HG03103 (cell line): ENCODE measurements around the gene APC2.
"Not testable (repeated sequence)": the region's sequence is repeated elsewhere in the genome, so short reads cannot be mapped to it uniquely, and the experiment has no call there.

Source experiments
- ATAC-seq: cut with Tn5 transposase; IDR thresholded peaks from one replicate; pipeline ENCODE4 v1.9.1; 2021; ENCODE audit warnings: low read depth; ENCODE audit not compliant: unreplicated experiment

The APC2 gene

DNA sequence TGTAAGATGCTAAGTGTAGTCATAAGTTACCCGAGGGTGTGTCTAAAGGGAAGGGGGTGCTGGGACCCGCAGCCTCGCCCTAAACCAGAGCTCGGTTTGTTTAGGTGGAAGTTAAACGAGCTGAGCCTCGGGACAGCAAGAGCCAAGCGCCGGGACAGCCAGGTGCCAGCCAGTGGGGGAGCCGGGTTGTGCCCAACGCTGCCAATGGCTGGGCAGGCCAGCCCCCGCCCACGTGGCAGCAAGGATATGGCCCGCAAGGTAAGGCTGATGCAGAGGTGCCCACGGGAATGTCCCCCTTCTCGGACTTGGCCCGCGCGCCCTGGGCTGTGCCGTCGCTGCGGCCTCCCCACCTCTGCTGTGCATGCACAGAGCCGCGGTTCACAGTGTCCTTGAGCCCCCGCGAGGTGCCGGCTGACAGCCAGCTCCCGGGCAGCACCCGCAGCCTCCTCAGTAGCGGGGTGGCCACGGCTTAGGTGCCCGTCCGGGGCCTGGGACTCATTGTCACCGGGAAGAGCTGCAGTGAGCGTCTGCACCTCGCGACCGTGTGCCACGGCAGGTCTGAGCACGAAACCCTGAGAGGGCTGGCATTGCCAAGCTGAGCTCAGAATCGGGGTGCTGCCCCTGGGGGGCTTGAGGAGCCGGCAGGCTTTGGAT is 21.1 kb upstream of the APC2 start:
- no peak for ATAC-seq

GRCh38 chr19:1429750-1430149 is 20.2 kb upstream of the APC2 start:
- ATAC-seq, result no peak

- no peak for ATAC-seq
These were observed 19.7 kb upstream of the APC2 start for GRCh38 chr19:1430246-1430645.

GRCh38 chr19:1431759-1432506 is 18.0 kb upstream of the APC2 start:
- ATAC-seq, result no peak

- ATAC-seq, result no peak
These were observed 17.4 kb upstream of the APC2 start for GRCh38 chr19:1432507-1432887.

DNA sequence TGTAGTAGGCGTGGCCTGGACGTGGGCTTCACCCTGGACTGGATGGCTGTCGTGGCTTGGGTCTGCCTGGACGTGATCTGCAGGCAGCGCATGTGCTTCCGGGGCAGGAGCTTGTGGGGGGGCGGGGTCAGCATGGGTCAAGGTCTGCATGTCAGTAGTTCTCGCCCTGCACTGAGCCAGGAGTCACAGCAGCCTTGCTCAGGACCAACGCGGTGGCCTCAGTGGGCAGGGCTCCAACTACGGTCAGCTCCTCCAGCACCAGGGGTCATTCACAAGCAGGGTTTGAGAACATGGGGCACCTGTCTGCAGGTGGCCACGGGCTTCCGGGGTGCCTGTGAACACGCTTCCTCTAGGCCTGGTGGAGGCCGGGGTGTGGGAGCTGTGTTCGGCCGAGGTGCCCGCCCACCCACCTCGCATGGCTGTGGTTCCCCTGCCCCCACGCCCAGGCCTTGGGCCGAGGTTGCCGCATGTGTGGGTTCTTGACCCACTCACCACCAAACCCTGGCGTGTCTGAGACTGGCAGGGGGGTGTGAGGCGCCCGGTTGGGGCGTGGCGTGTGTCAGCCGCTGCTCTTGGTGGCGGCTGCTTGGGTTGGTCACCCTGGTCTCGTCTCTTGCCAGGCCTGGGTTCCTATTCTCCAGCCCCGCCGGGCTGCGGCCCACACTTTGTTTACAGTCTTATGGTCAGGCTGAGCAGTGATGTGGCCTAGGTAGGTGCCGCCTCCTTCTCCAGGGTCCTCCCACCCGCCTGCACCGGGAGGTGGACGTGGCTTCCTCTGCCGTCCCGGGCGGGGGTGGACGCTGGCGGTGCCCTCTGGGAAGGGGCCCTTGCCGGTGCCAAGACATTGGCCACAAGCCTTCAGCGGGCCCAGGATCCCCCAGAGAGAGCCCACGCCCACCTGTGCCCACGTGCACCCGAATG is 16.5 kb upstream of the APC2 start:
- no peak for ATAC-seq

GRCh38 chr19:1434040-1434366 is 15.9 kb upstream of the APC2 start:
- no peak for ATAC-seq

DNA sequence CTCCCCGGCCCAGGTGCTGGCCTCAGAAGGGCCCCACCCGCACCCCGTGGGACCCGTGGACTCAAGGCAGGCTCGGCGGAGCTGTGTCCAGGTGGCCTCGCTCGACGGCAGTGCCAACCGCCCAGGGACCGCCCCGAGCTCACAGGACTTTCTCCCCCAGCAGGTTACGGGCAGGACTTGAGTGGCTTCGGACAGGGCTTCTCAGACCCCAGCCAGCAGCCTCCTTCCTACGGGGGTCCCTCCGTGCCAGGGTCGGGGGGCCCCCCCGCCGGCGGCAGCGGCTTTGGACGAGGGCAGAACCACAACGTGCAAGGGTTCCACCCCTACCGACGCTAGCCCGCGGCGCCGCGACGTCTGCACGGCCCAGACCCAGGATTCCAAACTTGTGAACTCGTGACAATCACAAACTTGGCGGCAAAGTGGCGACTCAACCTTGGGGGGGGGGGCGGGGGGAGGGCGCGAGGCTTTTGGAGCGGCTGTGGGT is 15.3 kb upstream of the APC2 start:
- no peak for ATAC-seq

- ATAC-seq, result no peak
These were observed 14.4 kb upstream of the APC2 start for GRCh38 chr19:1435378-1435989.

GRCh38 chr19:1437609-1438008 is 12.3 kb upstream of the APC2 start:
- ATAC-seq, result no peak

DNA sequence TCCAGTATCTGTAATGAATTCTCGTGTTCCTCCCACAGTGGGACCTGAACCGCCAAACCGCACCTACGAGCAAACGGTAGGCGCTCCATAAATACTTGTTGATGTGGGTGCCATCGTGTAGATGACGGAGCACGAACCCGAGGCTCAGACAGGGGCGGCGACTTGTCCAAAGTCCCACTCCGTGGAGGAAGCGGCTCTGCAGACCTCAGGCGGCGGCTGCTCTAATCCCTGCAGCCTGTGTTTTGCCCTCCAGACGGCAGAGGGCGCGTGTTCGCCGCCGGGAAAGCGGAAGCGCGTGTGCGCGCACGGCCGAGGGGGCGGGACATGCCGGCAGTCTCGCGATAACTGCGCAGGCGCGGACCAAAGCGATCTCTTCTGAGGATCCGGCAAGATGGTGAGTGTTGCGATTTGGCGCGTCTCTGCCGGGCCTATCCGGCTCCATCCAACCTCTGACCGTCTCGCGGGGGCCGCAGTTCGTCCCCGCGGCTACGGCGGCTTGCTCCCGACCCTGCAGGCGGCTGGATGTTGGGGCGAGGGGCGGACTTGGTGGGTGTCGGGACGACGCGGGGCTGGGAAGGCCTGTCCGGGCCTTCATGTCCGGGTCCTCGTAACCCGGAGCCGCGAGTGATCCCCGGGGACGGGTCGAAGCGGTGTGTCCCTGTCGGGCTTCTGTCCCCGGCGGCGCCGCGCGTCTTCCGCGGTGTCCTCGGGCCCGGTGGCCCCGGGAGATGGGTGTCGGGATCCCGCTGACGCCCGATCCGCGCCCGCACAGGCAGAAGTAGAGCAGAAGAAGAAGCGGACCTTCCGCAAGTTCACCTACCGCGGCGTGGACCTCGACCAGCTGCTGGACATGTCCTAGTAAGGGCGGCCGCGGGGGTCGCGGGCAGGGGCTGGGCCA is 11.6 kb upstream of the APC2 start, which contains the start of gene RPS15:
Gene RPS15, plus strand, starts transcription at position 362 of the 898 bp plus-strand sequence. Its CDS starts 30 bp downstream, at position 392.
- no peak for ATAC-seq

DNA sequence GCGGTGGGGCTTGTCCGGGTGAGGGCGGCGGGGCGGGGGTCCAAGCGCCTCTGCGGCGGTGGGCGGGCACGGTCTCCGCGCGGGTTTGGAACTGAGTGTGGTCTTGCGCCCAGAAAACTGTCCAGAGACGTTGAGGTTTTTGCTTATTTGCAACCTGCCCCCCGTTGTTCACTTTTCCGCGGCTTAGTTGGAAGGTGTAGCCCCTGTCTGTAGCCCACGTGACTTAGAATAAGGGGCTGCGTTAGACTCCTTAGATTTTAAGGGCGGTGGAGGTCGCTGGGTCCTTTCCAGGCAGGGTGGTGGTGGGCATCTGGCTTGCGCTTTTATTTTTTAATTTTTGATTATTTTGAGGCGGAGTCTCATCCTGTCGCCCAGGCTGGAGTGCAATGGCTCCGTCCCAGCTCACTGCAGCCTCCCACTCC is 11.0 kb upstream of the APC2 start:
- no peak for ATAC-seq

- ATAC-seq, result not testable (repeated sequence)
These were observed 10.2 kb upstream of the APC2 start for GRCh38 chr19:1439525-1440417.

GRCh38 chr19:1440418-1440801 is 9.5 kb upstream of the APC2 start:
- no peak for ATAC-seq

- ATAC-seq, result no peak
These were observed 8.9 kb upstream of the APC2 start for GRCh38 chr19:1441022-1441426.

- ATAC-seq, result no peak
These were observed 8.1 kb upstream of the APC2 start for GRCh38 chr19:1441677-1442438.

GRCh38 chr19:1445185-1445931 is 4.6 kb upstream of the APC2 start:
- ATAC-seq, result peak; percentile 51
